HEK293 (cell line): ENCODE data around the gene RBM39.

ENCODE experiments used
- CTCF ChIA-PET: fragments of 350-600 bp; formaldehyde crosslinking; extraction: SDS; loops from one replicate; lab custom pipeline; 2021; ENCODE audit warnings: antibody characterized with exemption; lab: Yijun Ruan, JAX
- POLR2A ChIA-PET: fragments of 300-600 bp; formaldehyde crosslinking; extraction: SDS; loops from one replicate; lab custom pipeline; 2020; ENCODE audit warnings: antibody characterized with exemption, inconsistent platforms; lab: Yijun Ruan, JAX
- H3K27ac ChIP-seq: fragments of 200-500 bp; sonication (Bioruptor generic); 2 replicates; pipeline ENCODE4 v1.5.1; 2014; ENCODE audit warnings: low read depth, low read length, control low read depth, inconsistent platforms; ENCODE audit errors: extremely low read depth
- H3K36me3 ChIP-seq, 2 experiments: fragments of 200-500 bp in 1 of 2; sonication (Bioruptor generic) in 1 of 2; 1 replicate in 1 of 2; 2 replicates in 1 of 2; pipeline ENCODE4 v1.5.1; 2014 to 2017; ENCODE audit warnings: inconsistent platforms in 2 of 2, low read length in 2 of 2; ENCODE audit not compliant: control insufficient read depth in 2 of 2, insufficient read depth in 1 of 2
- H3K4me1 ChIP-seq: fragments of 200-500 bp; sonication (Bioruptor generic); 2 replicates; pipeline ENCODE4 v1.5.1; 2014; ENCODE audit warnings: mild to moderate bottlenecking, low read length, inconsistent platforms; ENCODE audit not compliant: control insufficient read depth, insufficient read depth
- H3K4me3 ChIP-seq: 2 replicates; pipeline ENCODE4 v1.5.1; 2011; ENCODE audit warnings: low read depth, mild to moderate bottlenecking, control low read depth, low read length, moderate library complexity
- H3K9me3 ChIP-seq: fragments of 200-500 bp; sonication (Bioruptor generic); 2 replicates; pipeline ENCODE4 v1.5.1; 2014; ENCODE audit warnings: low read depth, low read length, inconsistent platforms; ENCODE audit not compliant: control insufficient read depth, insufficient read depth
- CTCF ChIP-seq: fragments of 450-650 bp; formaldehyde crosslinking; IDR thresholded peaks from 2 replicates; pipeline ENCODE4 v1.5.1; 2016; ENCODE audit warnings: missing biosample characterization, missing genetic modification characterization
- FEZF1 ChIP-seq: fragments of 450-650 bp; formaldehyde crosslinking; IDR thresholded peaks from 2 replicates; pipeline ENCODE4 v1.5.1; 2016; ENCODE audit warnings: missing biosample characterization, missing genetic modification characterization
- IKZF3 ChIP-seq: fragments of 450-650 bp; IDR thresholded peaks from 2 replicates; pipeline ENCODE4 v1.5.0; 2018; ENCODE audit warnings: missing biosample characterization, mild to moderate bottlenecking, missing genetic modification characterization, moderate library complexity
- KLF17 ChIP-seq: fragments of 450-650 bp; formaldehyde crosslinking; IDR thresholded peaks from 2 replicates; pipeline ENCODE4 v1.5.1; 2016; ENCODE audit warnings: missing biosample characterization, missing genetic modification characterization
- REPIN1 ChIP-seq: fragments of 450-650 bp; formaldehyde crosslinking; IDR thresholded peaks from 2 replicates; pipeline ENCODE4 v1.5.1; 2017; ENCODE audit warnings: missing biosample characterization, missing genetic modification characterization, low read depth
- SP2 ChIP-seq: fragments of 450-650 bp; formaldehyde crosslinking; IDR thresholded peaks from 2 replicates; pipeline ENCODE4 v1.5.1; 2016; ENCODE audit warnings: missing biosample characterization, missing genetic modification characterization
- YY2 ChIP-seq: fragments of 450-650 bp; formaldehyde crosslinking; IDR thresholded peaks from 2 replicates; pipeline ENCODE4 v1.5.1; 2016; ENCODE audit warnings: missing biosample characterization, missing genetic modification characterization
- ZBTB10 ChIP-seq: fragments of 450-650 bp; formaldehyde crosslinking; IDR thresholded peaks from 2 replicates; pipeline ENCODE4 v1.5.1; 2016; ENCODE audit warnings: missing biosample characterization, missing genetic modification characterization
- ZBTB26 ChIP-seq: fragments of 450-650 bp; formaldehyde crosslinking; optimal IDR thresholded peaks from 2 replicates; pipeline ENCODE3; 2016; ENCODE audit warnings: missing biosample characterization, mild to moderate bottlenecking, missing genetic modification characterization
- ZBTB6 ChIP-seq: fragments of 450-650 bp; formaldehyde crosslinking; IDR thresholded peaks from 2 replicates; pipeline ENCODE4 v1.5.1; 2017; ENCODE audit warnings: missing biosample characterization, missing genetic modification characterization
- ZFHX2 ChIP-seq: fragments of 450-650 bp; formaldehyde crosslinking; conservative IDR thresholded peaks from 2 replicates; pipeline ENCODE4 v1.5.1; 2016; ENCODE audit warnings: missing biosample characterization, missing genetic modification characterization
- ZNF114 ChIP-seq: fragments of 450-650 bp; formaldehyde crosslinking; IDR thresholded peaks from 2 replicates; pipeline ENCODE4 v1.5.0; 2017; ENCODE audit warnings: missing biosample characterization, missing genetic modification characterization
- ZNF155 ChIP-seq: fragments of 450-650 bp; formaldehyde crosslinking; IDR thresholded peaks from 2 replicates; pipeline ENCODE4 v1.5.1; 2016; ENCODE audit warnings: missing biosample characterization, missing genetic modification characterization
- ZNF184 ChIP-seq: fragments of 450-650 bp; IDR thresholded peaks from 2 replicates; pipeline ENCODE4 v1.5.1; 2018; ENCODE audit warnings: missing biosample characterization, mild to moderate bottlenecking, missing genetic modification characterization
- ZNF24 ChIP-seq: fragments of 450-650 bp; formaldehyde crosslinking; IDR thresholded peaks from 2 replicates; pipeline ENCODE4 v1.5.1; 2016; ENCODE audit warnings: missing biosample characterization, missing genetic modification characterization
- ZNF274 ChIP-seq, 2 experiments: fragments of 200-500 bp in 1 of 2; fragments of 450-650 bp in 1 of 2; sonication (Bioruptor generic) in 1 of 2; formaldehyde crosslinking in 1 of 2; IDR thresholded peaks; 2 replicates each; pipeline versions ENCODE4 v1.5.1 to v1.6.1; 2014 to 2016; ENCODE audit warnings: borderline replicate concordance in 1 of 2, inconsistent platforms in 1 of 2, low read length in 1 of 2, missing biosample characterization in 1 of 2, missing genetic modification characterization in 1 of 2
- ZNF292 ChIP-seq: fragments of 450-650 bp; formaldehyde crosslinking; IDR thresholded peaks from 2 replicates; pipeline ENCODE4 v1.5.1; 2016; ENCODE audit warnings: low read depth, missing biosample characterization, missing genetic modification characterization, borderline replicate concordance
- ZNF416 ChIP-seq: fragments of 450-650 bp; formaldehyde crosslinking; IDR thresholded peaks from 2 replicates; pipeline ENCODE4 v1.5.1; 2016; ENCODE audit warnings: missing biosample characterization, missing genetic modification characterization
- ZNF521 ChIP-seq: fragments of 450-650 bp; formaldehyde crosslinking; IDR thresholded peaks from 2 replicates; pipeline ENCODE4 v1.5.1; 2017; ENCODE audit warnings: missing biosample characterization, mild to moderate bottlenecking, missing genetic modification characterization
- ZNF585B ChIP-seq: fragments of 450-650 bp; formaldehyde crosslinking; IDR thresholded peaks from 2 replicates; pipeline ENCODE4 v1.5.1; 2016; ENCODE audit warnings: missing biosample characterization, missing genetic modification characterization
- ZNF621 ChIP-seq: fragments of 450-650 bp; formaldehyde crosslinking; IDR thresholded peaks from 2 replicates; pipeline ENCODE4 v1.5.1; 2017; ENCODE audit warnings: missing biosample characterization, missing genetic modification characterization
- ZNF623 ChIP-seq: fragments of 450-650 bp; formaldehyde crosslinking; IDR thresholded peaks from 2 replicates; pipeline ENCODE4 v1.5.1; 2016; ENCODE audit warnings: missing biosample characterization, missing genetic modification characterization
- ZNF830 ChIP-seq: fragments of 450-650 bp; IDR thresholded peaks from 2 replicates; pipeline ENCODE4 v1.5.0; 2018; ENCODE audit warnings: missing biosample characterization, missing genetic modification characterization, low read depth, mild to moderate bottlenecking, moderate library complexity
- ZNF843 ChIP-seq: fragments of 450-650 bp; formaldehyde crosslinking; IDR thresholded peaks from 2 replicates; pipeline ENCODE4 v1.5.1; 2016; ENCODE audit warnings: missing biosample characterization, missing genetic modification characterization

RBM39 gene

GRCh38 chr20:35673884-35674283, 68.2 kb downstream of the RBM39 start:
- POLR2A ChIA-PET = no interaction called here
- Histone ChIP-seq H3K27ac (no peak overlapping the region), H3K36me3 (peaks cover 6 to 55% of the 10 kb centered on the region in 2 experiments), H3K4me3 (no peak overlapping the region), H3K4me1 (no peaks in the 10 kb centered on the region), H3K9me3 (no peaks in the 10 kb centered on the region)
- CTCF ChIA-PET = interaction anchor here (0.5 kb wide), 1 partner anchor 476 kb away, joined by 3 read pairs; no protein-coding TSS in a partner anchor
- TF ChIP-seq ZFHX2 (no peak), ZNF155 (tag by site-specific recombination) (no peak), ZNF830 (tag by site-specific recombination) (no peak), ZNF292 (no peak), ZNF843 (no peak), YY2 (no peak), CTCF (tag by site-specific recombination) (no peak), ZBTB26 (tag by site-specific recombination) (no peak), ZNF416 (no peak), ZBTB10 (tag by site-specific recombination) (no peak), KLF17 (no peak), REPIN1 (no peak), IKZF3 (tag by site-specific recombination) (no peak), ZNF274 (IDR thresholded peaks at IDR 0.05; ENCODE audit: low read length) (no peak), ZNF274 (tag by site-specific recombination; IDR thresholded peaks at IDR 0.05; ENCODE audit: borderline replicate concordance) (no peak), ZNF24 (tag by site-specific recombination) (no peak), SP2 (no peak), ZNF623 (tag by site-specific recombination) (no peak)

- H3K36me3 ChIP-seq = peaks cover 14 to 58% of the 10 kb centered on the region in 2 experiments
- ChIA-PET CTCF (no interaction called here), POLR2A (interaction anchor here (0.6 kb wide), 1 partner anchor 363 kb away, joined by 3 read pairs; no protein-coding TSS in a partner anchor)
- no peaks in the 10 kb centered on the region for H3K4me1 ChIP-seq
- TF ChIP-seq ZNF184 (tag by site-specific recombination) (no peak), ZNF521 (tag by site-specific recombination) (no peak), ZNF585B (tag by site-specific recombination) (no peak), ZBTB6 (tag by site-specific recombination) (no peak), ZNF114 (tag by site-specific recombination) (no peak), FEZF1 (tag by site-specific recombination) (no peak), ZNF621 (tag by site-specific recombination) (no peak)
- no peaks in the 10 kb centered on the region for H3K9me3 ChIP-seq
- no peak overlapping the region for H3K4me3 ChIP-seq
- no peak overlapping the region for H3K27ac ChIP-seq
Measured at GRCh38 chr20:35669681-35670080, 72.4 kb downstream of the RBM39 start.
